Measurements from ENCODE around the gene SPRR3. TPM values are rescaled to one million over a fixed set of nuclear protein-coding genes. Genes with fewer than 3 reads are reported as not detected.
"Not testable (repeated sequence)": the region's sequence is repeated elsewhere in the genome, so short reads cannot be mapped to it uniquely, and the experiment has no call there.

SPRR3 gene
- total and polyA plus RNA-seq, 4 donors = 0.50 to 1.9 (median 1.2) TPM; not detected in 1

GRCh38 chr1:152998476-152998875 lies 3.1 kb upstream of the SPRR3 start:
- no peaks in the 10 kb centered on the region for H3K4me1 ChIP-seq (ENCODE audit: control insufficient read depth in 5 of 5, insufficient read depth in 5 of 5, low read length in 5 of 5)
- 76 to 84% methylated on average over 4 of the region's 4 CpGs for WGBS, 2 donors
- DNase-seq = no peak

GRCh38 chr1:152999818-153000217 lies 1.7 kb upstream of the SPRR3 start:
- Histone ChIP-seq H3K27ac (ENCODE audit: low read depth in 1 of 2, low read length in 1 of 2) (no peak overlapping the region), H3K4me1 (ENCODE audit: control insufficient read depth in 5 of 5, insufficient read depth in 5 of 5, low read length in 5 of 5) (no peaks in the 10 kb centered on the region), H3K27me3 (ENCODE audit: control insufficient read depth in 3 of 3, insufficient read depth in 3 of 3, low read length in 2 of 3) (no peaks in the 10 kb centered on the region), H3K9me3 (ENCODE audit: control insufficient read depth in 4 of 4, insufficient read depth in 3 of 4, low read length in 3 of 4) (peaks cover 0 to 5% (median 1%) of the 10 kb centered on the region in 4 donors), H3K36me3 (ENCODE audit: control insufficient read depth in 4 of 4, insufficient read depth in 4 of 4, low read length in 4 of 4) (no peaks in the 10 kb centered on the region), H3K4me3 (no peak overlapping the region), H3K9ac (ENCODE audit: insufficient read depth in 1 of 2, low read length in 2 of 2) (no peak overlapping the region)
- 63 to 68% methylated on average over 6 of the region's 6 CpGs for WGBS, 2 donors
- DNase-seq = peak in 1 of 3 donors; percentile 4
- TF ChIP-seq CTCF (IDR thresholded peaks at IDR 0.05; ENCODE audit: control extremely low read depth, extremely low read depth) = no peak
- ATAC-seq (ENCODE audit: insufficient read depth, low FRiP score) = no peak

More at GRCh38 chr1:152998476-152998875, 3.1 kb upstream of the SPRR3 start:
- Histone ChIP-seq H3K9me3 (ENCODE audit: control insufficient read depth in 4 of 4, insufficient read depth in 3 of 4, low read length in 3 of 4) (peaks cover 0 to 5% (median 1%) of the 10 kb centered on the region in 4 donors), H3K36me3 (ENCODE audit: control insufficient read depth in 4 of 4, insufficient read depth in 4 of 4, low read length in 4 of 4) (no peaks in the 10 kb centered on the region), H3K9ac (ENCODE audit: insufficient read depth in 1 of 2, low read length in 2 of 2) (no peak overlapping the region), H3K4me3 (no peak overlapping the region), H3K27me3 (ENCODE audit: control insufficient read depth in 3 of 3, insufficient read depth in 3 of 3, low read length in 2 of 3) (no peaks in the 10 kb centered on the region), H3K27ac (ENCODE audit: low read depth in 1 of 2, low read length in 1 of 2) (no peak overlapping the region)
- TF ChIP-seq CTCF (IDR thresholded peaks at IDR 0.05; ENCODE audit: control extremely low read depth, extremely low read depth) = no peak
- no peak for ATAC-seq (ENCODE audit: insufficient read depth, low FRiP score)

- H3K27me3 ChIP-seq (ENCODE audit: control insufficient read depth in 3 of 3, insufficient read depth in 3 of 3, low read length in 2 of 3) = no peaks in the 10 kb centered on the region
- DNase-seq = no peak
- 83 to 88% methylated on average over 1 of the region's 1 CpG for whole genome bisulfite sequencing, 2 donors
- H3K36me3 ChIP-seq (ENCODE audit: control insufficient read depth in 4 of 4, insufficient read depth in 4 of 4, low read length in 4 of 4) = no peaks in the 10 kb centered on the region
- H3K4me3 ChIP-seq = no peak overlapping the region
- TF ChIP-seq CTCF (IDR thresholded peaks at IDR 0.05; ENCODE audit: control extremely low read depth, extremely low read depth) = no peak
- peaks cover 0 to 2% (median under 1%) of the 10 kb centered on the region in 4 donors for H3K9me3 ChIP-seq (ENCODE audit: control insufficient read depth in 4 of 4, insufficient read depth in 3 of 4, low read length in 3 of 4)
- H3K4me1 ChIP-seq (ENCODE audit: control insufficient read depth in 5 of 5, insufficient read depth in 5 of 5, low read length in 5 of 5) = no peaks in the 10 kb centered on the region
- H3K9ac ChIP-seq (ENCODE audit: insufficient read depth in 1 of 2, low read length in 2 of 2) = no peak overlapping the region
- no peak overlapping the region for H3K27ac ChIP-seq (ENCODE audit: low read depth in 1 of 2, low read length in 1 of 2)
- ATAC-seq (ENCODE audit: insufficient read depth, low FRiP score) = no peak
These were observed 1.3 kb upstream of the SPRR3 start for GRCh38 chr1:153000294-153000693.

- H3K9ac ChIP-seq (ENCODE audit: insufficient read depth in 1 of 2, low read length in 2 of 2); DNase-seq; H3K9me3 ChIP-seq (ENCODE audit: control insufficient read depth in 4 of 4, insufficient read depth in 3 of 4, low read length in 3 of 4); ATAC-seq (ENCODE audit: insufficient read depth, low FRiP score); H3K4me3 ChIP-seq; H3K27me3 ChIP-seq (ENCODE audit: control insufficient read depth in 3 of 3, insufficient read depth in 3 of 3, low read length in 2 of 3); H3K4me1 ChIP-seq (ENCODE audit: control insufficient read depth in 5 of 5, insufficient read depth in 5 of 5, low read length in 5 of 5); H3K27ac ChIP-seq (ENCODE audit: low read depth in 1 of 2, low read length in 1 of 2); H3K36me3 ChIP-seq (ENCODE audit: control insufficient read depth in 4 of 4, insufficient read depth in 4 of 4, low read length in 4 of 4): not testable (repeated sequence)
- WGBS, 2 donors = 85 to 91% methylated on average over 8 of the region's 8 CpGs
These were observed 9.7 kb downstream of the SPRR3 start for GRCh38 chr1:153011235-153011758.

GRCh38 chr1:153021829-153022228 lies 20.3 kb downstream of the SPRR3 start:
- DNase-seq; ATAC-seq (ENCODE audit: insufficient read depth, low FRiP score); H3K27ac ChIP-seq (ENCODE audit: low read depth in 1 of 2, low read length in 1 of 2); H3K9ac ChIP-seq (ENCODE audit: insufficient read depth in 1 of 2, low read length in 2 of 2); H3K4me1 ChIP-seq (ENCODE audit: control insufficient read depth in 5 of 5, insufficient read depth in 5 of 5, low read length in 5 of 5); H3K4me3 ChIP-seq; H3K9me3 ChIP-seq (ENCODE audit: control insufficient read depth in 4 of 4, insufficient read depth in 3 of 4, low read length in 3 of 4); H3K27me3 ChIP-seq (ENCODE audit: control insufficient read depth in 3 of 3, insufficient read depth in 3 of 3, low read length in 2 of 3); H3K36me3 ChIP-seq (ENCODE audit: control insufficient read depth in 4 of 4, insufficient read depth in 4 of 4, low read length in 4 of 4): not testable (repeated sequence)
- WGBS, 2 donors = 10 to 20% methylated on average over 2 of the region's 2 CpGs

GRCh38 chr1:153022340-153022739 lies 20.8 kb downstream of the SPRR3 start:
- not testable (repeated sequence) for H3K27ac ChIP-seq (ENCODE audit: low read depth in 1 of 2, low read length in 1 of 2); DNase-seq; H3K9me3 ChIP-seq (ENCODE audit: control insufficient read depth in 4 of 4, insufficient read depth in 3 of 4, low read length in 3 of 4); ATAC-seq (ENCODE audit: insufficient read depth, low FRiP score); H3K9ac ChIP-seq (ENCODE audit: insufficient read depth in 1 of 2, low read length in 2 of 2); H3K4me3 ChIP-seq; H3K4me1 ChIP-seq (ENCODE audit: control insufficient read depth in 5 of 5, insufficient read depth in 5 of 5, low read length in 5 of 5); H3K27me3 ChIP-seq (ENCODE audit: control insufficient read depth in 3 of 3, insufficient read depth in 3 of 3, low read length in 2 of 3); H3K36me3 ChIP-seq (ENCODE audit: control insufficient read depth in 4 of 4, insufficient read depth in 4 of 4, low read length in 4 of 4)
- WGBS, 2 donors = 34 to 37% methylated on average over 9 of the region's 9 CpGs
